A549 (cell line): ENCODE results near the gene KAT8. TPM values are rescaled to one million over a fixed set of nuclear protein-coding genes. Genes with fewer than 3 reads are reported as not detected.
A peak's percentile ranks its signal among the peaks of the same experiment; 100 is the strongest.

Source experiments
- ATAC-seq, 2 experiments: fragments of 200-7000 bp in 1 of 2; fragments of >200 bp in 1 of 2; cut with Nextera tagmentation in 1 of 2; cut with Tn5 transposase in 1 of 2; 3 replicates each; pipeline versions ENCODE4 v1.8.0 to v1.9.1; 2018 to 2020; ENCODE audit warnings: mild to moderate bottlenecking in 1 of 2, moderate library complexity in 1 of 2
- CTCF ChIA-PET: fragments of 300-600 bp; sonication (Branson Sonifier 250); formaldehyde crosslinking; extraction: SDS; loops from one replicate; lab custom pipeline; 2021; ENCODE audit warnings: antibody characterized with exemption, inconsistent platforms; lab: Yijun Ruan, JAX
- POLR2A ChIA-PET: fragments of 350-600 bp; formaldehyde crosslinking; extraction: SDS; loops from one replicate; lab custom pipeline; 2021; ENCODE audit warnings: antibody characterized with exemption, inconsistent platforms; lab: Yijun Ruan, JAX
- DNase-seq, 2 experiments: peaks; one replicate each; pipeline versions ENCODE4 v3.0.0 to v3.0.0-alpha.2; 2011 to 2016; ENCODE audit warnings: low read depth in 1 of 2, low spot score in 1 of 2
- FAIRE-seq: peaks from 2 replicates; lab custom pipeline; 2011; peaks lifted over from hg19 to GRCh38; lab: Jason Lieb, UNC
- H3K27ac ChIP-seq, 2 experiments: fragments of >200 bp; sonication (Bioruptor Twin); formaldehyde crosslinking; 3 replicates each; pipeline ENCODE4 v1.5.1; 2016 to 2017
- H3K4me1 ChIP-seq: fragments of >200 bp; sonication (Bioruptor Twin); formaldehyde crosslinking; 3 replicates; pipeline ENCODE4 v1.6.1; 2016
- H3K4me2 ChIP-seq: fragments of >200 bp; sonication (Bioruptor Twin); formaldehyde crosslinking; 3 replicates; pipeline ENCODE4 v1.6.1; 2016
- H3K4me3 ChIP-seq: fragments of >200 bp; sonication (Bioruptor Twin); formaldehyde crosslinking; 3 replicates; pipeline ENCODE4 v1.5.1; 2016
- H3K9me3 ChIP-seq: fragments of >200 bp; sonication (Bioruptor Twin); formaldehyde crosslinking; 3 replicates; pipeline ENCODE4 v1.6.1; 2016
- BHLHE40 ChIP-seq: IDR thresholded peaks from 2 replicates; pipeline ENCODE4 v1.6.1; 2012; ENCODE audit warnings: low read depth, low read length, inconsistent platforms
- CBX2 ChIP-seq: fragments of 200-600 bp; sonication (generic); IDR thresholded peaks from 2 replicates; pipeline ENCODE4 v1.6.1; 2016; ENCODE audit warnings: low read depth, mild to moderate bottlenecking, borderline replicate concordance
- CBX8 ChIP-seq: fragments of 200-600 bp; sonication (generic); IDR thresholded peaks from 2 replicates; pipeline ENCODE4 v1.6.1; 2016
- CEBPB ChIP-seq, 2 experiments: fragments of >200 bp in 1 of 2; sonication (Bioruptor Twin) in 1 of 2; formaldehyde crosslinking in 1 of 2; IDR thresholded peaks; 2 replicates each; pipeline ENCODE4 v1.6.1; 2012 to 2016
- CHD2 ChIP-seq: fragments of 150-350 bp; IDR thresholded peaks from 2 replicates; pipeline ENCODE4 v1.6.1; 2014; ENCODE audit warnings: low read length; ENCODE audit not compliant: partially characterized antibody
- E2F6 ChIP-seq: IDR thresholded peaks from 2 replicates; pipeline ENCODE4 v1.6.1; 2012; ENCODE audit warnings: low read depth, borderline replicate concordance
- EHMT2 ChIP-seq: fragments of 200-600 bp; sonication (generic); IDR thresholded peaks from 2 replicates; pipeline ENCODE4 v1.6.1; 2016; ENCODE audit warnings: antibody characterized with exemption, low read depth, mild to moderate bottlenecking, moderate library complexity
- ESRRA ChIP-seq: fragments of 150-350 bp; IDR thresholded peaks from 2 replicates; pipeline ENCODE4 v1.6.1; 2014; ENCODE audit warnings: mild to moderate bottlenecking, low read length, borderline replicate concordance
- FOSL2 ChIP-seq, 2 experiments: fragments of 450-650 bp in 1 of 2; fragments of >200 bp in 1 of 2; sonication (Bioruptor Twin) in 1 of 2; formaldehyde crosslinking; IDR thresholded peaks; 2 replicates each; pipeline versions ENCODE4 v1.5.0 to v1.6.1; 2016 to 2020; ENCODE audit warnings: mild to moderate bottlenecking in 1 of 2, moderate library complexity in 1 of 2
- HES2 ChIP-seq: fragments of >200 bp; sonication (Bioruptor Twin); formaldehyde crosslinking; IDR thresholded peaks from 2 replicates; pipeline ENCODE4 v1.6.1; 2016
- HOXB5 ChIP-seq: fragments of 250-450 bp; sonication (Bioruptor Pico); IDR thresholded peaks from 2 replicates; pipeline ENCODE4 v1.5.0; 2020; ENCODE audit warnings: mild to moderate bottlenecking, moderate library complexity
- KDM1A ChIP-seq: fragments of 200-600 bp; sonication (generic); IDR thresholded peaks from 2 replicates; pipeline ENCODE4 v1.6.1; 2016; ENCODE audit warnings: low read depth, mild to moderate bottlenecking
- MAFK ChIP-seq: fragments of 450-650 bp; IDR thresholded peaks from 2 replicates; pipeline ENCODE4 v1.6.1; 2014; ENCODE audit not compliant: partially characterized antibody
- MYC ChIP-seq: IDR thresholded peaks from 2 replicates; pipeline ENCODE4 v1.6.1; 2012; ENCODE audit warnings: mild to moderate bottlenecking, inconsistent platforms, low read length, improper control_type of control experiment, borderline replicate concordance
- NFE2L2 ChIP-seq: fragments of 150-350 bp; conservative IDR thresholded peaks from 2 replicates; pipeline ENCODE4 v1.6.1; 2014; ENCODE audit warnings: low read length
- RAD21 ChIP-seq, 2 experiments: fragments of >200 bp in 1 of 2; sonication (Bioruptor Twin) in 1 of 2; formaldehyde crosslinking in 1 of 2; IDR thresholded peaks in 1 of 2; conservative IDR thresholded peaks in 1 of 2; 2 replicates in 1 of 2; 3 replicates in 1 of 2; pipeline ENCODE4 v1.6.1; 2012 to 2018; ENCODE audit warnings: inconsistent platforms in 1 of 2
- SMC3 ChIP-seq: fragments of >200 bp; sonication (Bioruptor Twin); formaldehyde crosslinking; IDR thresholded peaks from 3 replicates; pipeline ENCODE4 v1.6.1; 2018; ENCODE audit warnings: inconsistent platforms
- TFCP2L1 ChIP-seq: fragments of 250-450 bp; sonication (Bioruptor Pico); IDR thresholded peaks from 2 replicates; pipeline ENCODE4 v1.5.0; 2021; ENCODE audit warnings: mild to moderate bottlenecking
- WGBS: methylation state at CpG from one replicate; pipeline ENCODE4 v1.1.6; 2017; ENCODE audit errors: missing lambda C conversion rate; 5-methylcytosine and 5-hydroxymethylcytosine counted together
- polyA plus RNA-seq, 4 experiments: library from polyadenylated mRNA; depleted of rRNA in 3 of 4; stranded (reverse); fragments of >200 nt; fragmentation: RNase III in 1 of 4; extraction: RNeasy Plus Mini Kit Qiagen cat#74134 plus additional on column Dnase treatment in 1 of 4; gene quantifications; 2 replicates in 3 of 4; 3 replicates in 1 of 4; pipeline ENCODE4 v1.2.3, GENCODE V29; 2011 to 2017
- TF ChIP-seq, protein P1 (sequence below): fragments of >200 bp; sonication (Bioruptor Twin); formaldehyde crosslinking; IDR thresholded peaks from 3 replicates; pipeline ENCODE4 v1.6.1; 2016
- TF ChIP-seq, protein P2 (sequence below): fragments of >200 bp; sonication (Bioruptor Twin); formaldehyde crosslinking; IDR thresholded peaks from 3 replicates; pipeline ENCODE4 v1.5.1; 2016

Gene KAT8
- polyA plus RNA-seq, 2 of the 4 experiments (the other 2 are of a cell fraction), result 34.4 to 42.2 TPM

GRCh38 chr16:31148896-31149295 is 31.4 kb downstream of the KAT8 start:
- no peak overlapping the region for H3K4me2 ChIP-seq
- POLR2A ChIA-PET, result no interaction called here
- H3K4me3 ChIP-seq, result no peak overlapping the region
- no peak overlapping the region for H3K27ac ChIP-seq
- no peak for ATAC-seq
- H3K4me1 ChIP-seq, result 0 out of 3 replicates have a peak, but pooled peaks cover 3% of the 10 kb centered on the region
- TF ChIP-seq E2F6 (no peak), CHD2 (no peak), MAFK (no peak), MYC (no peak), TFCP2L1 (no peak), FOSL2 (IDR thresholded peaks at IDR 0.05) (no peak), FOSL2 (CRISPR knock-in tag; IDR thresholded peaks at IDR 0.05) (no peak), ESRRA (no peak), HOXB5 (CRISPR knock-in tag) (no peak), HES2 (no peak), EHMT2 (no peak), SMC3 (no peak)
- TF ChIP-seq, protein P1, sequence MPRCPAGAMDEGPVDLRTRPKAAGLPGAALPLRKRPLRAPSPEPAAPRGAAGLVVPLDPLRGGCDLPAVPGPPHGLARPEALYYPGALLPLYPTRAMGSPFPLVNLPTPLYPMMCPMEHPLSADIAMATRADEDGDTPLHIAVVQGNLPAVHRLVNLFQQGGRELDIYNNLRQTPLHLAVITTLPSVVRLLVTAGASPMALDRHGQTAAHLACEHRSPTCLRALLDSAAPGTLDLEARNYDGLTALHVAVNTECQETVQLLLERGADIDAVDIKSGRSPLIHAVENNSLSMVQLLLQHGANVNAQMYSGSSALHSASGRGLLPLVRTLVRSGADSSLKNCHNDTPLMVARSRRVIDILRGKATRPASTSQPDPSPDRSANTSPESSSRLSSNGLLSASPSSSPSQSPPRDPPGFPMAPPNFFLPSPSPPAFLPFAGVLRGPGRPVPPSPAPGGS, result no peak
- TF ChIP-seq, all 56 proteins: peak for 0
- WGBS, result 92% methylated on average over 20 of the region's 25 CpGs
- FAIRE-seq (no peak), DNase-seq (no peak)
- no peaks in the 10 kb centered on the region for H3K9me3 ChIP-seq
- CTCF ChIA-PET, result interaction anchor here (1.0 to 1.3 kb wide), 2 partner anchors 15 to 164 kb away, joined by 3 to 7 read pairs; partner anchors contain the start of gene HSD3B7

DNA sequence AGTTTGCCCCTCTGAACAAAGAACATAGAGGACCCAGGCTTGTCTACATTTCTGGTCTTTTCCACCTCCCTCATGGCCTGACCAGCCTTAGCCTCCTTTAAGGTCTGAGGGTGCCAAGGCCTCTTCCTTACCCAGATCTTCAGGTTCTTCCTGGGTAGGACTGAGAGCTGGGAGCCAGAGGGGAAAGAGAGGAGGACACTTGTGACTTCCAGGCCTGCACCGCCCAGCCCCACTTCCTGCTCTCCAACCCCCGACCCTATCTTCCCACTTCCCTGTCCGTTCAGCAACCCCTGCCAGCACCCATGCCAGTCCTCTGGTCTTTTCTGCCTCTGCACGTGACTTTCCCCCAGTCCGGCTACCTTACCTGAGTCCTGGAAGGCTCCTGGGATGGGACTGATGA is 31.9 kb downstream of the KAT8 start:
- Histone ChIP-seq H3K4me1 (0 out of 3 replicates have a peak, but pooled peaks cover 3% of the 10 kb centered on the region), H3K4me2 (no peak overlapping the region), H3K9me3 (no peaks in the 10 kb centered on the region), H3K4me3 (no peak overlapping the region), H3K27ac (no peak overlapping the region)
- DNase-seq (no peak), FAIRE-seq (no peak), ATAC-seq (peak in 1 of 2 experiments; percentile 28; a peak in 3 of 6 replicates)
- CTCF ChIA-PET, result interaction anchor here (1.0 to 1.3 kb wide), 2 partner anchors 15 to 164 kb away, joined by 3 to 7 read pairs; partner anchors contain the start of gene HSD3B7
- TF ChIP-seq BHLHE40 (no peak), CBX8 (no peak), CEBPB (IDR thresholded peaks at IDR 0.05) (no peak), KDM1A (no peak), RAD21 (conservative IDR thresholded peaks at IDR 0.05 in 1 of 2, IDR thresholded peaks at IDR 0.05 in 1 of 2) (no peak), CBX2 (no peak), NFE2L2 (no peak)
- TF ChIP-seq, protein P2, sequence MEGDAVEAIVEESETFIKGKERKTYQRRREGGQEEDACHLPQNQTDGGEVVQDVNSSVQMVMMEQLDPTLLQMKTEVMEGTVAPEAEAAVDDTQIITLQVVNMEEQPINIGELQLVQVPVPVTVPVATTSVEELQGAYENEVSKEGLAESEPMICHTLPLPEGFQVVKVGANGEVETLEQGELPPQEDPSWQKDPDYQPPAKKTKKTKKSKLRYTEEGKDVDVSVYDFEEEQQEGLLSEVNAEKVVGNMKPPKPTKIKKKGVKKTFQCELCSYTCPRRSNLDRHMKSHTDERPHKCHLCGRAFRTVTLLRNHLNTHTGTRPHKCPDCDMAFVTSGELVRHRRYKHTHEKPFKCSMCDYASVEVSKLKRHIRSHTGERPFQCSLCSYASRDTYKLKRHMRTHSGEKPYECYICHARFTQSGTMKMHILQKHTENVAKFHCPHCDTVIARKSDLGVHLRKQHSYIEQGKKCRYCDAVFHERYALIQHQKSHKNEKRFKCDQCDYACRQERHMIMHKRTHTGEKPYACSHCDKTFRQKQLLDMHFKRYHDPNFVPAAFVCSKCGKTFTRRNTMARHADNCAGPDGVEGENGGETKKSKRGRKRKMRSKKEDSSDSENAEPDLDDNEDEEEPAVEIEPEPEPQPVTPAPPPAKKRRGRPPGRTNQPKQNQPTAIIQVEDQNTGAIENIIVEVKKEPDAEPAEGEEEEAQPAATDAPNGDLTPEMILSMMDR, result no peak
- POLR2A ChIA-PET, result no interaction called here
- WGBS, result 81% methylated on average over 5 of the region's 5 CpGs
